Measurements from ENCODE around the gene SP6. TPM values are rescaled to one million over a fixed set of nuclear protein-coding genes. Genes with fewer than 3 reads are reported as not detected.

SP6 gene
- total RNA-seq, 1 experiment from 2014 or later, result 3.3 TPM

GRCh38 chr17:47847341-47848197 lies 3.4 kb downstream of the SP6 start (continued):
- TF ChIP-seq ATF6 (CRISPR knock-in tag; IDR thresholded peaks at IDR 0.05) (no peak), E2F4 (CRISPR knock-in tag; IDR thresholded peaks at IDR 0.05; ENCODE audit: borderline replicate concordance, low read depth) (0 out of 2 replicates have a peak, but pooled peaks have one; percentile 60), NR1H2 (CRISPR knock-in tag; IDR thresholded peaks at IDR 0.05) (no peak), HMGXB4 (CRISPR knock-in tag; IDR thresholded peaks at IDR 0.05) (peak; percentile 98), CREM (CRISPR knock-in tag; IDR thresholded peaks at IDR 0.05) (peak; percentile 62; the same call in 1 of the 2 replicates), ZBTB21 (CRISPR knock-in tag; IDR thresholded peaks at IDR 0.05; ENCODE audit: borderline replicate concordance) (no peak; the same call in 1 of the 2 replicates), PRRX2 (CRISPR knock-in tag; IDR thresholded peaks at IDR 0.05) (no peak), ZBTB43 (CRISPR knock-in tag; IDR thresholded peaks at IDR 0.05) (0 out of 2 replicates have a peak, but pooled peaks have one; percentile 93), FOXP1 (CRISPR knock-in tag; IDR thresholded peaks at IDR 0.05; ENCODE audit: borderline replicate concordance) (peak; percentile 98), NFATC4 (CRISPR knock-in tag; IDR thresholded peaks at IDR 0.05) (no peak), SP1 (CRISPR knock-in tag; conservative IDR thresholded peaks at IDR 0.05) (peak; percentile 38; the same call in 1 of the 2 replicates), NR3C1 (CRISPR knock-in tag; conservative IDR thresholded peaks at IDR 0.05; ENCODE audit: low read depth) (no peak), TCF7 (CRISPR knock-in tag; IDR thresholded peaks at IDR 0.05; ENCODE audit: low read depth) (peak; percentile 89), ZNF423 (CRISPR knock-in tag; IDR thresholded peaks at IDR 0.05) (no peak), RORB (CRISPR knock-in tag; IDR thresholded peaks at IDR 0.05) (no peak), MLX (CRISPR knock-in tag; IDR thresholded peaks at IDR 0.05) (peak; percentile 85; the same call in 1 of the 2 replicates), PREB (CRISPR knock-in tag; IDR thresholded peaks at IDR 0.05; ENCODE audit: borderline replicate concordance) (no peak), ATF1 (CRISPR knock-in tag; IDR thresholded peaks at IDR 0.05) (0 out of 2 replicates have a peak, but pooled peaks have one; percentile 74)
- TF ChIP-seq, protein P1, sequence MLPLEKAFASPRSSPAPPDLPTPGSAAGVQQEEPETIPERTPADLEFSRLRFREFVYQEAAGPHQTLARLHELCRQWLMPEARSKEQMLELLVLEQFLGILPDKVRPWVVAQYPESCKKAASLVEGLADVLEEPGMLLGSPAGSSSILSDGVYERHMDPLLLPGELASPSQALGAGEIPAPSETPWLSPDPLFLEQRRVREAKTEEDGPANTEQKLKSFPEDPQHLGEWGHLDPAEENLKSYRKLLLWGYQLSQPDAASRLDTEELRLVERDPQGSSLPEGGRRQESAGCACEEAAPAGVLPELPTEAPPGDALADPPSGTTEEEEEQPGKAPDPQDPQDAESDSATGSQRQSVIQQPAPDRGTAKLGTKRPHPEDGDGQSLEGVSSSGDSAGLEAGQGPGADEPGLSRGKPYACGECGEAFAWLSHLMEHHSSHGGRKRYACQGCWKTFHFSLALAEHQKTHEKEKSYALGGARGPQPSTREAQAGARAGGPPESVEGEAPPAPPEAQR (CRISPR knock-in tag; IDR thresholded peaks at IDR 0.05), result no peak
- TF ChIP-seq, protein P2, sequence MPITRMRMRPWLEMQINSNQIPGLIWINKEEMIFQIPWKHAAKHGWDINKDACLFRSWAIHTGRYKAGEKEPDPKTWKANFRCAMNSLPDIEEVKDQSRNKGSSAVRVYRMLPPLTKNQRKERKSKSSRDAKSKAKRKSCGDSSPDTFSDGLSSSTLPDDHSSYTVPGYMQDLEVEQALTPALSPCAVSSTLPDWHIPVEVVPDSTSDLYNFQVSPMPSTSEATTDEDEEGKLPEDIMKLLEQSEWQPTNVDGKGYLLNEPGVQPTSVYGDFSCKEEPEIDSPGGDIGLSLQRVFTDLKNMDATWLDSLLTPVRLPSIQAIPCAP (CRISPR knock-in tag; IDR thresholded peaks at IDR 0.05), result peak; percentile 80
- TF ChIP-seq, protein P3, sequence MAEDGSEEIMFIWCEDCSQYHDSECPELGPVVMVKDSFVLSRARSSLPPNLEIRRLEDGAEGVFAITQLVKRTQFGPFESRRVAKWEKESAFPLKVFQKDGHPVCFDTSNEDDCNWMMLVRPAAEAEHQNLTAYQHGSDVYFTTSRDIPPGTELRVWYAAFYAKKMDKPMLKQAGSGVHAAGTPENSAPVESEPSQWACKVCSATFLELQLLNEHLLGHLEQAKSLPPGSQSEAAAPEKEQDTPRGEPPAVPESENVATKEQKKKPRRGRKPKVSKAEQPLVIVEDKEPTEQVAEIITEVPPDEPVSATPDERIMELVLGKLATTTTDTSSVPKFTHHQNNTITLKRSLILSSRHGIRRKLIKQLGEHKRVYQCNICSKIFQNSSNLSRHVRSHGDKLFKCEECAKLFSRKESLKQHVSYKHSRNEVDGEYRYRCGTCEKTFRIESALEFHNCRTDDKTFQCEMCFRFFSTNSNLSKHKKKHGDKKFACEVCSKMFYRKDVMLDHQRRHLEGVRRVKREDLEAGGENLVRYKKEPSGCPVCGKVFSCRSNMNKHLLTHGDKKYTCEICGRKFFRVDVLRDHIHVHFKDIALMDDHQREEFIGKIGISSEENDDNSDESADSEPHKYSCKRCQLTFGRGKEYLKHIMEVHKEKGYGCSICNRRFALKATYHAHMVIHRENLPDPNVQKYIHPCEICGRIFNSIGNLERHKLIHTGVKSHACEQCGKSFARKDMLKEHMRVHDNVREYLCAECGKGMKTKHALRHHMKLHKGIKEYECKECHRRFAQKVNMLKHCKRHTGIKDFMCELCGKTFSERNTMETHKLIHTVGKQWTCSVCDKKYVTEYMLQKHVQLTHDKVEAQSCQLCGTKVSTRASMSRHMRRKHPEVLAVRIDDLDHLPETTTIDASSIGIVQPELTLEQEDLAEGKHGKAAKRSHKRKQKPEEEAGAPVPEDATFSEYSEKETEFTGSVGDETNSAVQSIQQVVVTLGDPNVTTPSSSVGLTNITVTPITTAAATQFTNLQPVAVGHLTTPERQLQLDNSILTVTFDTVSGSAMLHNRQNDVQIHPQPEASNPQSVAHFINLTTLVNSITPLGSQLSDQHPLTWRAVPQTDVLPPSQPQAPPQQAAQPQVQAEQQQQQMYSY (CRISPR knock-in tag; IDR thresholded peaks at IDR 0.05), result no peak; the same call in none of the 2 replicates
- TF ChIP-seq, protein P4, sequence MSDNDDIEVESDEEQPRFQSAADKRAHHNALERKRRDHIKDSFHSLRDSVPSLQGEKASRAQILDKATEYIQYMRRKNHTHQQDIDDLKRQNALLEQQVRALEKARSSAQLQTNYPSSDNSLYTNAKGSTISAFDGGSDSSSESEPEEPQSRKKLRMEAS (CRISPR knock-in tag; IDR thresholded peaks at IDR 0.05), result peak; percentile 99

Measured in WTC11 (cell line).